GM19043 (cell line): Measurements from ENCODE around the gene ATP10A.

ENCODE experiments used
- ATAC-seq: cut with Tn5 transposase; IDR thresholded peaks from one replicate; pipeline ENCODE4 v1.9.1; 2021; ENCODE audit warnings: low read depth; ENCODE audit not compliant: unreplicated experiment

The ATP10A gene, protein sequence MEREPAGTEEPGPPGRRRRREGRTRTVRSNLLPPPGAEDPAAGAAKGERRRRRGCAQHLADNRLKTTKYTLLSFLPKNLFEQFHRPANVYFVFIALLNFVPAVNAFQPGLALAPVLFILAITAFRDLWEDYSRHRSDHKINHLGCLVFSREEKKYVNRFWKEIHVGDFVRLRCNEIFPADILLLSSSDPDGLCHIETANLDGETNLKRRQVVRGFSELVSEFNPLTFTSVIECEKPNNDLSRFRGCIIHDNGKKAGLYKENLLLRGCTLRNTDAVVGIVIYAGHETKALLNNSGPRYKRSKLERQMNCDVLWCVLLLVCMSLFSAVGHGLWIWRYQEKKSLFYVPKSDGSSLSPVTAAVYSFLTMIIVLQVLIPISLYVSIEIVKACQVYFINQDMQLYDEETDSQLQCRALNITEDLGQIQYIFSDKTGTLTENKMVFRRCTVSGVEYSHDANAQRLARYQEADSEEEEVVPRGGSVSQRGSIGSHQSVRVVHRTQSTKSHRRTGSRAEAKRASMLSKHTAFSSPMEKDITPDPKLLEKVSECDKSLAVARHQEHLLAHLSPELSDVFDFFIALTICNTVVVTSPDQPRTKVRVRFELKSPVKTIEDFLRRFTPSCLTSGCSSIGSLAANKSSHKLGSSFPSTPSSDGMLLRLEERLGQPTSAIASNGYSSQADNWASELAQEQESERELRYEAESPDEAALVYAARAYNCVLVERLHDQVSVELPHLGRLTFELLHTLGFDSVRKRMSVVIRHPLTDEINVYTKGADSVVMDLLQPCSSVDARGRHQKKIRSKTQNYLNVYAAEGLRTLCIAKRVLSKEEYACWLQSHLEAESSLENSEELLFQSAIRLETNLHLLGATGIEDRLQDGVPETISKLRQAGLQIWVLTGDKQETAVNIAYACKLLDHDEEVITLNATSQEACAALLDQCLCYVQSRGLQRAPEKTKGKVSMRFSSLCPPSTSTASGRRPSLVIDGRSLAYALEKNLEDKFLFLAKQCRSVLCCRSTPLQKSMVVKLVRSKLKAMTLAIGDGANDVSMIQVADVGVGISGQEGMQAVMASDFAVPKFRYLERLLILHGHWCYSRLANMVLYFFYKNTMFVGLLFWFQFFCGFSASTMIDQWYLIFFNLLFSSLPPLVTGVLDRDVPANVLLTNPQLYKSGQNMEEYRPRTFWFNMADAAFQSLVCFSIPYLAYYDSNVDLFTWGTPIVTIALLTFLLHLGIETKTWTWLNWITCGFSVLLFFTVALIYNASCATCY (N-terminal part only)

DNA sequence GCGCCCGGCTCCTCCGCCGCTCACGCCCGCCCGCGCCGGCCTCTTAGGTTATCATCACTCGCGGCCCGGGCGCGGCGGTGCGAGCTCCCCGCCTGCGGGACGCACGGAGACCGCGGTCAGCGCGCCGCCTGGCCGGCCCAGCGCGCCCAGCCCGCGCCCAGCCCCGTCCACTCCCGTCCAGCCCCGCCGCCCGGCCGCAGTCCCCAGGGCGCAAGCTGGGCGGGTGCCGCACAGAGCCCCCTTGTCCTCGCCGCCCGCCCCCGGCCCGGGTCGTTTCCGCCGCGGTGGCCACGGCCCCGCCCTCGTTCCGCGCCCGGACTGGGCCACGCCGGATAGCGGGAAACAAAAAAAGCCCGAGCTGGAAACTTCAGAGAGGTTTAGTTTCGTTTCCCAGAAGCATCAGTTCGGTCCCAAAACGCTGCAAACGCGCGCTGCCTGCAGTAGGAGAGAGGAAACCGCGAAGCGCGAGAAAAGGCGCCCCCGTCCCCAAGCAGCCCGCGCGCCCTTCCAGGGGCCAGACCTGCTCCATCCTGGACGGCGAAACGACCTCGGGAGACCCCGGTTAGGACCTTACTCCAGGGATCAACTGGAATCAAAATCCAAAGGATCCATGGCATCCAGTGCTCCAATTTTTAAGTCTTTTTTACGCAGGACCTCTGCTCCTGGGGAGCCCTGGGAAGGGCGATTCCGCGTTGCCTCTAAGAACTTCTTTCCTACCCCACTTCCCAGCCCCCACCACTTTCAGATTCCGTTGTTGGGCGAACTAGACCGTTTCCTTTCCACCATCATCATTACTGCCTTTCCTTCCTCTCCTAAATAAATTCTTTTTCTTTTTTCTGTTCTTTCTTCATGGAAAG lies at the start of gene ATP10A:
TSS of gene ATP10A (minus strand) at position 217 of the 857 bp plus-strand sequence. CDS start 231 bp downstream, outside the sequence.
- no peak for ATAC-seq

DNA sequence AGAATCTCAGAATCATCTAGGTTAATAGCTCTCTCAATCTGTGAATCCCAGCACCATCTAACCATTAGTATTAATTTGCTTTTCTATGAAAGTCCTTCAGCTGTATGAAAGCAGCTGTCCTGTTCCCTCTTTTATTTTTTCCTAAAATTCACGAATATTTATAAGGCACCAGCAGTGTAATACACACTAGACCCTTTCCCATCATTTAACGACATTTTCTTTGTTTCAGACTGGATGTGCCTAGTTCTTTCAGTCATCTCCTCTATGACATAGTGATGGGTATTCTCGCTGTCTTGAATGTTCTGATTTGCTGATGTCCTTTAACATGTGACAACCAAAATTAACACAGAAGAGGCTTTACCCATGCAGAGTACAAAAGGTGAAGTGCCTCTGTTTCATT lies 48.9 kb upstream of the ATP10A start:
- no peak for ATAC-seq

DNA sequence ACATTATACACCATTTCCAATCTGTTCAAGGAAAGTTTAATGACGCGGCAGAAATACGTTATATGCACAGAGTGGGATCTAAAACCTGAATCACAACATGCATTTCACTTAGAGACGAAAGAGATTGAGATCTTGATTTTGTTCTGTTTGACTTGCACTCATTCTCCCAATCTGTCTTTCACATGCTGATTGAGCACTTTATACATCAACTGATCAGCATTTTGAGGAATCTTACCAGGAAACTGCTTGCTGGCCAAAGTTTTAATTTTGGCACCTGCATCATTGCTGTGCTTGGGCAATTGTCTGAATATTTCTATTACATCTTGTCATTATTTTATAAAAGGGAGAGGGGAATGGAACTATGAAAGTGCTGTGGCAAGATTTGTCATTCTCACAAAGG lies 47.7 kb upstream of the ATP10A start:
- no peak for ATAC-seq

DNA sequence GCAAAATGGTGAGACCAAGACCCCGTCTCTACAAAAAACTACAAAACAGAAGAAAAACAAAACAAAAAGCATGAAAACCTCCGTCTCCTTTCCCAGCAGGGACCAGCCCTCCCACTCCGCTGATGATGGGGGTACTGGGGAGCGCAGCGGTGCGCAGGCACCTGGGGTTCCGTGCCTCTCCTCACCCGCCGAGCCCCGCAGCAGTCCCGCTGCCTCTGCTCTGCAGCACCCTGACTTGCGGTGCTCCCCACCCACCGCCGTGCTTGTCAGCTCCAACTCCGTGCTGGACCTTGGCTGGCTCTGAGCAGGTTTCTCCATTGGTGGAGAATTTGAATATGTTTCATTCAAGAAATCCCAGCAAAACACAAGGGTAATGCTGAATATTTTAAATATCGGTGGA lies 46.7 kb upstream of the ATP10A start:
- no peak for ATAC-seq

DNA sequence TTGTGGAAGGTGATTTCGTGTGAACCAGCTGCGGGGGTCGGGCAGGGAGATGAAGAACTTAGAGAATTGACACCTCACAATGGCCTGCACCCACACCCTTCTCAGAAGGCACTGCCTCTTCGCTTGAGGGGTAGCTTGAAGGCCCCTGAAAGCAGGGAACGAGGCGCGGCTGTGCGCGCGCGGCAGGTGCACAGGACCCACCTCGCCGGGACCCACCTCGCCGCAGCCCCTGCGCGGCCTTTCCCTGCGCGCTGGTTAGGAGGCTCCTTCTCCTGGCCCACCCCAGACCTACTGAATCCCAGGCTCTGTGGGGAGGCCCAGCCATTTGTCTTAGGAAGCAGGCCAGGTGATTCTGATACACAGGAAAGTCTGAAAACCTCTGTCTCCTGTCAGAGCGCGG lies 46.2 kb upstream of the ATP10A start:
- ATAC-seq = no peak

DNA sequence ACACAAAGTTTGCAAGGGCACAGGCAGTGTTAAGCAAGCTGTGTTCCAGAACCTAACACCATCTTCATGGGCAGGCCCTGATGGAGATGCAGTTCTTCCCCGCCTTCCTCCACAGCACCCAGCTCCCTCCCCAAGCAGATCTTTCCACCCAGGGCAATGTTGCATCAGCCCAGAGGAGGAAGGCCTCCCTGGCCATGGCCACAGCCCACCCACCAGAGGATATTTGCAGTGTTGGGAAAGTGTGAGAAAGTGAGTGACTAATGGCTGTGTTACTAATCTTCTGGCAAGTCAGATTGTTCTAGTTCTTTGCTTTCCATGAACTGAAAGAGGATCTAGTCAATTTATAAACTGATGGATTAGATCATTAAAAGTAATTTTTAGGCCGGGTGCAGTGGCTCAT lies 42.0 kb upstream of the ATP10A start:
- no peak for ATAC-seq

DNA sequence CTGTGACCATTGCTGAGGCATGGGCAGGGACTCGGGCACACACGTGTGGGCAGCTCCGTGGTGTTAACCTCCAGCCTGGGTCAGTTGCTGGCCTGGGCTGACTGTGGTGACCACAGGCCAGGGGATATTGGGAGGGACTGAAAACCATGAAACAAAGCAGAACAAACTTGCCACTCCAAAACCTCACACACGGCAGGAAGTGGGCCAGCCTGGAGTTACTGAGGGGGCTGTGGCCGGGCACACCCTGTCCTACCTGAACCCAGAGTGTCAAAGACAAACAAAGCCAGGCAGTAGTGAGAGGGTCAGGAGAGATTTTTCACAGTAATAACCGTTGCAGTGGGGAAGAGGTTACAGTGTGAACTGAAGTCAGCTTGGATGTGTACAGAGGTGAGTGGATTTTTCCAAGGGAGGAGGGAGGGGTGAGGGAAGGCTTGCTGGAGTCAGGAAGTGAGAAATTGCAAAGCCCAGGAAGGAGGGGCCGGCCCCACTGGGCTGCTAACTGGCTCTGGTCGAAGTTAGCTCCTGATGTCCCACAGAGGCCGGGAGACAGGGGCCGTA lies 40.0 kb upstream of the ATP10A start:
- ATAC-seq = no peak

DNA sequence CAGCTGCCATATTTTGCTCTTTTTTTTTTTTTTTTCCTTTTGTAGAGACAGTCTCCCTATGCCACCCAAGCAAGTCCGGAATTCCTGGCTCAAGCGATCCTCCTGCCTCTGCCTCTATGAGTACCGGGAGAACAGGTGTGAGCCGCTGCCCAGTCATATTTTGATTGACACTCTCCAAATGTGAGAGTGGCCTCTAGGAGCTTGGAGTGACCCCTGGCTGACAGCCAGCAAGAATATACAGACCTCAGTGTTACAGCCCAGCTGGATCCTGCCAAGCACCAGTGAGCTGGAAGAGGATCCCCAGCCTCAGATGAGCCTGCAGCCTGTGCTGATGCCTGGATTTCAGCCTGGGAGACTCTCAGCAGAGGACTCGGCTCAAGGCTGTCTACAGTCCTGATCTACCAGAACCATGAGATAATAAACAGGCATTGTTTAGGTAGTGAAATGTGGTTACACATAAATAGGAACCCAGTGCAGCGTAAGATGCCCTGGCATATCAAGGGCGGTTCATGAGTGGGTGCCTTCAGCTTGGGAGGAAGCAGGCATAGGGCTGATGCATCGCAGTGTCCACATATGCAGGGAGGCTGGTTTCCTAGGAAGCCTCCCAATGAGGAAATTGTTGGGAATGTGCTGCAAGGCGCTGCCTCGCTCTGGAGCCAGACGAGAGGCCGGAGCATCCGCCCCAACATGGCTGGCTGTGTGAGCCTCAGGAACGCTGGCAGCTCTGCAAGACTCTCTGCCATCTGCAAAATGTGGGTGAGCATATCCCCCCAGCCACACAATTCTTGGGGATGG lies 38.9 kb upstream of the ATP10A start:
- ATAC-seq = no peak

DNA sequence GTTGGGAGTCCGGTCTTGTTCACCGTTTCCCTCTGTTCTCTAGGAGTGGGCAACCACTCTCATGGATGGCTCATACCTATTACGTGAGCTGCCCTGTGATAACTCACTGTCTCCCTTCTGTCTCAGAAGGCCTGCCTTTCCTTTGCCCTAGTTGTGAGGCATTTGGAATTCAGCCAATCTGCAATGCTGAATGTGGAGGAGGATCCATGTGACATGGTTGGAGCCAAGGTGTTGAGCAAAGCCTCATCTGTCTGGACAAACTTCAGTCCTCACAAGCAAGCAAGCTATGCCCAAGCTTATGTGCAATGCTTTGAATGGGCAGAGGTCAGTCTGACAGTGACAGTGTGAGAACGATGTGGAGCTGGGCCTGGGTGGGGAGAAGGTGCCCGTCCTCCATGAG lies 37.8 kb upstream of the ATP10A start:
- ATAC-seq = no peak

DNA sequence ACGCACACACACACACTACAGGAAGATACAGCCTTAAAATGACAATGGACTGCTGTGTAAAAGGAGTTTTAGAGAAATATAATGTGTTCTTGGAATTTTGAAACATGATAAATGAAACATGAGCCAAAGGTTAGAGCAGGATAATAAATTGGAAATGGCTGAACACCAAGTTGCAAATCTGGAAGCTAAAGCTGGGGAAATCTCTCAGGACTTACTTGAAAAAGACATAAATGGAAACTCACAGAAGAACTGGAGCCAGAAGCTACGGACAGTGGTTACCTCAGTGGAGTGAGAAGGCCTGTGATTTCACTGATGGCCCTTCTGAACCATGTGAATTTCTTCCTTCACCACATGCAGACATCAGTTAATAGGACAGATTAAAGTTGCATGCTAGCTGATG lies 37.3 kb upstream of the ATP10A start:
- no peak for ATAC-seq

DNA sequence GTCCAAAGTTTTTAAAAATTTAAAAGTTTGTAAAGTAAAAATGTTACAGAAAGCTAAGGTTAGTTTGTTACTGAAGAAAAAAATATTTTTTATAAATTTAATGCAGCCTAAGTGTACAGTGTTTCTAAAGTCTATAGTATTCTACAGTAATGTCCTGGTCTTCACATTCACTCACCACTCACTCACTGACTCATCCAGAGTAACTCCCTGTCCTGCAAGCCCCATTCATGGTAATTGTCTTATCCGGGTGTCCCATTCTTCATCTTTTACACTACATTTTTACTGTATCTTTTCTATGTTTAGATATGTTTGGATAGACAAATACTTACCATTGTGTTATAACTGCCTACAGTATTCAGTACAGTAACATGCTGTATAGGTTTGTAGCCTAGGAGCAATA lies 36.7 kb upstream of the ATP10A start:
- no peak for ATAC-seq

DNA sequence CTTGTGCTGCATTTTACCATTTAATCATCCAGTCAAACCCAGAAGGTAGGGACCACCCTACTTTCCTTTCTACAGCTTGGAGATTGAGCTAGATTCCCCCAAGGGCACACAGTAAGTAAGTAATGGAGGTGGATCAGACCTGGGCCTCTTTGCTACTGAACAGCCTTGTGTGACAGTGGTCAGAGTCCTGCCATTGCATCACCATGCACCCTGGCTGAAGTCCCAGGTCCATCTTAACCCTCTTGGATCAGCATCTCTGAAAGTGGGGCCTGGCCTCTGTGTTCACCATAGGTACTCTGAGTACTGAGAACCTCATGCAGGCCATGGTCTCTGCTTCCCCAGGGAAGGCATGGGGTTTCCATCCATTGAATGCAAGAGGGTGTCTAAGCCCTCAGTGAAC lies 34.5 kb upstream of the ATP10A start:
- ATAC-seq = no peak

DNA sequence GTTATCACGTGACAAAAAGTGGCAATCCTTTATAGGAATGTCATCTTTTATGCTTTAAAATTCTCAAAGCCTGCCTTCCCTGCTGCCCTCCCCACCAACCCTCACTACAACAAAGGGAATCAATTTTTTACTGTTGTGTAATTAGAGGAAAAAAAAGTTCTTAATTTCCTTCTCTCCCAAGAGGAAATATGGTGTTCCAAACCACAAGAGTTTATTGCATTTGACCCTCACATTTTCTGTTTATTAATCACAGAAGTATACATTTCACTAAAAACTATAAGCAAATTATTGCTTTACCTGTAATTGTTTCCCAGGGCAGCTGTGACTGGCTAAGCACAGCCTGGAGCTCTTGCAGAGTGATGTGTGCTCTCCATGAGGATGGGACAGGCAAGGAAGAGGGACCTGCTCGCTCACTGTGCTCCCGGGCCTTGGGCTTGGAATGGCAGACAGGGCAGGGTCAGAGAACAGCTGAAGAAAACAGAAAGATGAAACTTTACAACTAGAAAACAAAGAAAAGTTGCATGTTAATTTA lies 31.3 kb upstream of the ATP10A start:
- no peak for ATAC-seq

DNA sequence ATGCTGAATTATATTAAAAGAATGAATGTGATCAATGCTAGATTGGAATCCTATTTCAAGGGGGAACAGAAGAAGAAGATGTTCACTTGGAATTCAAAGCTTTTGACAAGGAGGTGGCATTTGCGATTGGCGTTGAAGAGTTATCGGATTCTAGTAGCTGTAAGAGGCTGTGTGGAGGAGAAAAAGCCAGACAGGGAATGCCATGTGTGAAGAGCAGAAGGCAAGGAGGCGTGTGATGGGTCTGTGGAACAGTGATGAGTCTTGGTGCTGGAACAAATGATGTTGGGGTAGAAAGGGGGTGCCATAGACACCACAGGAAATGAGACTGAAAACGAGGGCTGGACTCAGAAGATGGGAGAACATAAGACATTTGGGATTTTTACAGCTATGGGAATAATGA lies 30.5 kb upstream of the ATP10A start:
- ATAC-seq = no peak

DNA sequence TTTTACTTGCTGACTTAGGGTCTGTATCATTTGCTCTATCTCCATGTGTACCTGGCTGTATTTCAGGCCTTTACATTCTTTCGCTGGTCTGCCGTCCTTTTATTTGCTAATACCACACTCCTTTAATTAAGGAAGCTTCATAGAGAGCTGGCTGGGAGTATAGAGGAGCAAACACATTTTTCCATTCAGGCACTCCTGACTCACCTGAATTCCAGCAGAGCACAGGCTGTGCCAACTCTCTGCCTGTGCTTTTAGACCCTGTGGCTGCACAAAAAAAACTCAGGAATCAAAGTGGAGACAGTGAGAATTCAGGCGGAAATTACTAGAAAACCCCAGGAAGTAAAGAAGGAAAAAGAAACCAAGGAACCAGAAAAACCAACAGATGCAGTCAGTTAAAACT lies 29.0 kb upstream of the ATP10A start:
- ATAC-seq = no peak

DNA sequence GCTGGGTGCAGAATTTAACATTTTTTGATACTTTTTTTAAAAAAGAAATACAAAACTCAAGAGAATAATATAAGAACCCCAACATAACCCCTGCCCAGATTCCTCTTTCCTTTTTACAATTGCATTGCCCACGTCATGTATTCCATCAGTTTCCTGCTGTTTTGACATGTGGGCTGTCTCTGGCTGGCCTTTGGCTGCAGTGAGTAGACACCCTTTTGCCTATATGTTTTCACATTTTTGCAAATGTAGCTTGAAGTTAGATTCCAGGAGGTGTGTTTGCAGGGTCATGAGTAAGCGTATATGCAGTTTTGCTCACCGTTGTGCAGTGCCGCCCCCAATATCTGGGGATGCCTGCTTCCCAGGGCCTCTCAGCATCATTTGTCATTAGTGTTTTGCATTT lies 28.0 kb upstream of the ATP10A start:
- ATAC-seq = no peak

DNA sequence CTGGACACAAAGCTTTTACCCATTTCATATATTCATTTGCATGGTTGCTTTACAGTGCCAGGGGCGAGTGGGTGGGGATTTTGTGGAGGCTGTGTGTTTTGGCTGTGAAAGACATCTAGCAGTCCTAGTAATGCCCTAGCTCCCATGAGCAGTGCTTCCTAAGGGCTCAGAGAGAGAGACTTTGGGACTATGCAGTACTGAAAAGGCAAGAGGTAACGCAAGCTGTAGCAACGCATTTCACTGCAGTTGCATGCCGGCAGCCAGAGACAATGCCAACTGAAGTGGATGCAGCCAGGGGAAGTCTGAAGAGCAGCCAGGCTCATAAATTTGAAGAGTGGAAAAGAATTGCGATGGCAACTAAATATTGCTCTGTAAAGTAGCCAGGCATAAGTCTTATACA lies 27.4 kb upstream of the ATP10A start:
- ATAC-seq = no peak

DNA sequence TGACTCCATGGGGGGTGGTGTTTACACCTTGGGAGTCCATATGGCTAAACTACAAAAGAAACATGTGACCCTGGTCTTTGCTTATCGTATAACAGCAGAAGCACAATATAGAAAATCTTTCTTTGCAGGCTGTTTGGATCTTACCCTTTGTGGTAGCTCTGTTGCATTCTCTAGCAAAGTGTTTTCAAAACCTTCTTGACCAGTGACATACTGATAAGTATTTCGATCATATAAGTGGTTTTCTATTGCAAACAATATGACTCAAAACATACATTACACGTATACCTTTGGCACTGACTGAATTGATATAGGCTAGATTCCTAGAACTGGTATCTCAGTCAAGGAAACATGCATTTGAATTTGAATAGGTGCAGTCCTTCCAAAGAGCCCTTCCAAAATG lies 24.7 kb upstream of the ATP10A start:
- no peak for ATAC-seq
